HCT116 (cell line): ENCODE measurements around the gene CBX1. TPM values are rescaled to one million over a fixed set of nuclear protein-coding genes. Genes with fewer than 3 reads are reported as not detected.
"Not testable (repeated sequence)": the region's sequence is repeated elsewhere in the genome, so short reads cannot be mapped to it uniquely, and the experiment has no call there.

ENCODE experiments used
- ATAC-seq: fragments of 200-7000 bp; cut with Tn5 transposase; 2 replicates; pipeline ENCODE4 v1.9.1; 2020; ENCODE audit warnings: mild to moderate bottlenecking, moderate library complexity
- BruUV-seq: library from RNA; stranded (reverse); fragments of 400-500 nt; replicated peaks from 2 replicates; lab custom pipeline; 2021; lab: Mats Ljungman, UMichigan
- CTCF ChIA-PET: fragments of 300-600 bp; sonication (Branson Sonifier 250); formaldehyde crosslinking; loops from one replicate; lab custom pipeline; 2021; ENCODE audit warnings: antibody characterized with exemption; lab: Charles Lee
- POLR2A ChIA-PET: fragments of 300-600, 350-600 bp; sonication (Branson Sonifier 250); formaldehyde crosslinking; loops from one replicate; lab custom pipeline; 2021; ENCODE audit warnings: antibody characterized with exemption; lab: Charles Lee
- RAD21 ChIA-PET, 2 experiments: fragments of 300-600 bp; sonication (Branson Sonifier 250); formaldehyde crosslinking; loops; one replicate each; lab custom pipeline; 2023; ENCODE audit warnings: low total read pairs in 2 of 2; ENCODE audit not compliant: uncharacterized antibody in 2 of 2, unreplicated experiment in 2 of 2, low non-redundant PET in 1 of 2; lab: Charles Lee
- DNase-seq: peaks from one replicate; pipeline ENCODE4 v3.0.0-alpha.2; 2010; ENCODE audit warnings: low read depth, low spot score
- H2AFZ ChIP-seq: fragments of 200-600 bp; shearing (Covaris generic), sonication (generic); 2 replicates; pipeline ENCODE4 v1.6.1; 2017; ENCODE audit warnings: low read depth, mixed run types, mixed read lengths, antibody characterized with exemption, low read length; ENCODE audit not compliant: poor library complexity, severe bottlenecking
- H3K27ac ChIP-seq: 2 replicates; pipeline ENCODE4 v1.5.1; 2012; ENCODE audit warnings: low read depth, low read length
- H3K27me3 ChIP-seq: fragments of 200-600 bp; sonication (generic); 2 replicates; pipeline ENCODE4 v1.6.1; 2016; ENCODE audit warnings: mixed run types, low read length, mixed read lengths; ENCODE audit not compliant: insufficient read depth
- H3K36me3 ChIP-seq, 2 experiments: fragments of 200-500 bp in 1 of 2; fragments of 200-600 bp in 1 of 2; sonication (Bioruptor generic) in 1 of 2; sonication (generic) in 1 of 2; 2 replicates each; pipeline versions ENCODE4 v1.5.1 to v1.6.1; 2014 to 2016; ENCODE audit warnings: low read length in 2 of 2, inconsistent platforms in 1 of 2, mixed read lengths in 1 of 2, mixed run types in 1 of 2; ENCODE audit not compliant: insufficient read depth in 2 of 2, control insufficient read depth in 1 of 2
- H3K4me1 ChIP-seq, 2 experiments: fragments of 200-600 bp in 1 of 2; sonication (generic) in 1 of 2; 2 replicates each; pipeline versions ENCODE4 v1.5.1 to v1.6.1; 2012 to 2017; ENCODE audit warnings: low read length in 2 of 2, inconsistent platforms in 1 of 2, mild to moderate bottlenecking in 1 of 2, mixed read lengths in 1 of 2, mixed run types in 1 of 2, moderate library complexity in 1 of 2; ENCODE audit not compliant: insufficient read depth in 2 of 2, control insufficient read depth in 1 of 2
- H3K4me2 ChIP-seq: fragments of 200-600 bp; sonication (generic); 2 replicates; pipeline ENCODE4 v1.6.1; 2017; ENCODE audit warnings: mixed run types, low read length, mixed read lengths
- H3K4me3 ChIP-seq, 2 experiments: fragments of 200-600 bp in 1 of 2; sonication (generic) in 1 of 2; replicated peaks in 1 of 2; 2 replicates each; pipeline ENCODE4 v1.5.1; 2011 to 2016; ENCODE audit warnings: low read length in 2 of 2, control low read depth in 1 of 2, low read depth in 1 of 2, mild to moderate bottlenecking in 1 of 2, mixed read lengths in 1 of 2, mixed run types in 1 of 2
- H3K79me2 ChIP-seq: fragments of 200-600 bp; sonication (generic); 2 replicates; pipeline ENCODE4 v1.6.1; 2017; ENCODE audit warnings: mild to moderate bottlenecking, mixed run types, low read length, moderate library complexity, mixed read lengths; ENCODE audit not compliant: insufficient read depth
- H3K9ac ChIP-seq: fragments of 200-600 bp; sonication (generic); 2 replicates; pipeline ENCODE4 v1.6.1; 2016; ENCODE audit warnings: low read length, mixed read lengths
- H3K9me2 ChIP-seq: fragments of 200-600 bp; sonication (generic), shearing (Covaris generic); 2 replicates; pipeline ENCODE4 v1.6.1; 2017; ENCODE audit warnings: mixed run types, mild to moderate bottlenecking, moderate library complexity; ENCODE audit not compliant: insufficient read depth
- H3K9me3 ChIP-seq, 2 experiments: fragments of 200-500 bp in 1 of 2; fragments of 200-600 bp in 1 of 2; sonication (Bioruptor generic) in 1 of 2; sonication (generic) in 1 of 2; 2 replicates each; pipeline ENCODE4 v1.6.1; 2014 to 2017; ENCODE audit warnings: low read length in 2 of 2, mixed read lengths in 2 of 2, inconsistent platforms in 1 of 2, low read depth in 1 of 2, mild to moderate bottlenecking in 1 of 2, mixed run types in 1 of 2, moderate library complexity in 1 of 2; ENCODE audit not compliant: control insufficient read depth in 1 of 2, insufficient read depth in 1 of 2
- H4K20me1 ChIP-seq: fragments of 200-600 bp; sonication (generic), shearing (Covaris generic); 2 replicates; pipeline ENCODE4 v1.6.1; 2017; ENCODE audit warnings: mixed run types, mild to moderate bottlenecking, moderate library complexity; ENCODE audit not compliant: insufficient read depth
- CBX3 ChIP-seq: IDR thresholded peaks from 2 replicates; pipeline ENCODE4 v1.6.1; 2012; ENCODE audit warnings: low read depth
- ELF1 ChIP-seq: IDR thresholded peaks from 2 replicates; pipeline ENCODE4 v1.6.1; 2012; ENCODE audit warnings: low read depth, borderline replicate concordance
- JUND ChIP-seq: IDR thresholded peaks from 2 replicates; pipeline ENCODE4 v1.6.1; 2012
- RAD21 ChIP-seq: IDR thresholded peaks from 2 replicates; pipeline ENCODE4 v1.6.1; 2012; ENCODE audit warnings: low read depth, mild to moderate bottlenecking
- TCF7L2 ChIP-seq: IDR thresholded peaks from 2 replicates; pipeline ENCODE4 v1.7.0; 2011; ENCODE audit warnings: borderline replicate concordance, inconsistent platforms; ENCODE audit not compliant: insufficient read depth, insufficient read length; ENCODE audit errors: extremely low read depth
- ZNF274 ChIP-seq: fragments of 200-500 bp; sonication (Bioruptor generic); IDR thresholded peaks from 2 replicates; pipeline ENCODE4 v1.6.1; 2014; ENCODE audit warnings: mild to moderate bottlenecking, low read depth, low read length, inconsistent platforms
- intact Hi-C: fragments of 100-400 bp; cut with micrococcal nuclease; formaldehyde crosslinking; loops from 2 replicates; pipeline ENCODE4 v1.10.0; 2022
- total RNA-seq: library from RNA; stranded (reverse); gene quantifications from one replicate; pipeline ENCODE4 v1.2.1, GENCODE V29; 2021; ENCODE audit not compliant: unreplicated experiment
- TF ChIP-seq, protein P1 (sequence below), 3 experiments: fragments of 200-600 bp in 1 of 3; sonication (generic) in 1 of 3; IDR thresholded peaks in 2 of 3; conservative IDR thresholded peaks in 1 of 3; 2 replicates each; pipeline ENCODE4 v1.5.1; 2012 to 2017; ENCODE audit warnings: low read depth in 2 of 3, low read length in 2 of 3, antibody characterized with exemption in 1 of 3, borderline replicate concordance in 1 of 3, control low read depth in 1 of 3, mild to moderate bottlenecking in 1 of 3, mixed read lengths in 1 of 3, mixed run types in 1 of 3, moderate library complexity in 1 of 3; ENCODE audit not compliant: insufficient read depth in 1 of 3

CBX1 gene
- total RNA-seq, 1 experiment from 2014 or later, result 136 TPM

DNA sequence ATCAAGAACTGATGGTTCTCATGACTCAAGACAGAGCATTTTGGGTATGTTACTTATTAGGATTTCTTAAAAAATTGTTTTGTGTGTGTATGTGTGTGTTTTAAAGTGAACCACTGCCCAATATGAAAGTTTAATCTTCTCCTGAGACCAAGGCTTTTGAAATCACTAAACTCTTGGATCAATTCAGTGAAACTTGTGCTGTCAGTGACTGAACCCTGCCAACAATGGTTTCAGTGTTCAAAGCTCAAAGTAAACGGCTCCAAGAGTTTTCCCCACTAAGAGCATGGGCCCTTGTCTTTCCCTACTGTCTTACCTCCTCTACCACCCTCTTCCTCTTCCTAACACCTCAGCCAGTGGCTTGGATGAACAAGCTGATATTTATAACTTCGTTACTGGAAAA is 31.1 kb downstream of the CBX1 start (continued):
- TF ChIP-seq, protein P1, sequence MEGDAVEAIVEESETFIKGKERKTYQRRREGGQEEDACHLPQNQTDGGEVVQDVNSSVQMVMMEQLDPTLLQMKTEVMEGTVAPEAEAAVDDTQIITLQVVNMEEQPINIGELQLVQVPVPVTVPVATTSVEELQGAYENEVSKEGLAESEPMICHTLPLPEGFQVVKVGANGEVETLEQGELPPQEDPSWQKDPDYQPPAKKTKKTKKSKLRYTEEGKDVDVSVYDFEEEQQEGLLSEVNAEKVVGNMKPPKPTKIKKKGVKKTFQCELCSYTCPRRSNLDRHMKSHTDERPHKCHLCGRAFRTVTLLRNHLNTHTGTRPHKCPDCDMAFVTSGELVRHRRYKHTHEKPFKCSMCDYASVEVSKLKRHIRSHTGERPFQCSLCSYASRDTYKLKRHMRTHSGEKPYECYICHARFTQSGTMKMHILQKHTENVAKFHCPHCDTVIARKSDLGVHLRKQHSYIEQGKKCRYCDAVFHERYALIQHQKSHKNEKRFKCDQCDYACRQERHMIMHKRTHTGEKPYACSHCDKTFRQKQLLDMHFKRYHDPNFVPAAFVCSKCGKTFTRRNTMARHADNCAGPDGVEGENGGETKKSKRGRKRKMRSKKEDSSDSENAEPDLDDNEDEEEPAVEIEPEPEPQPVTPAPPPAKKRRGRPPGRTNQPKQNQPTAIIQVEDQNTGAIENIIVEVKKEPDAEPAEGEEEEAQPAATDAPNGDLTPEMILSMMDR (IDR thresholded peaks at IDR 0.05 in 2 of 3, conservative IDR thresholded peaks at IDR 0.05 in 1 of 3; ENCODE audit: borderline replicate concordance in 1 of 3, insufficient read depth in 1 of 3, low read depth in 2 of 3, low read length in 2 of 3), result no peak
- TF ChIP-seq JUND (no peak), TCF7L2 (no peak), ZNF274 (no peak), ELF1 (no peak)
- TF ChIP-seq, all 23 proteins: peak for 0

DNA sequence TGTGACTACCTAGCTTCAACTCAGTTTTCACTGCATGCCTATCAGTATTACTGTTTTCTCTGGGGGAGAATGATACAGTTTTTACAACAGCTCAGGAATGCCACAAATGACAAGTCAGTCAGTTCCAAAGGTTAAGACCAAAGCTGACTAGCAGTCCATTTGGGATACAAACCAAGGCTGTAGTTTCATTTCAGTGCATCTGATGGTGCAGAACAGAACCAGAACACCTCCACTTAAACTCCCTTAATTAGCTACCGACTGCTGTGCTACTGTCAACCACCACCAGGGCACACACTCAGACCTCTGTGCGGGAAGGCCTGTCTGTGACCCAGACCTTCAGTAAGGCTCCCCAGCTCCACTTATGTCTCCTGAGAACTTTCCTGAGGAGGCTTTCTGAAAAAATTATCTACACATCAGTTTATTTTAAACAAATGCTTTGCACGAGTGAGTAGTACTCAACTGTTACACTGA is 32.8 kb downstream of the CBX1 start:
- no peak overlapping the region for H3K4me2 ChIP-seq
- no peaks in the 10 kb centered on the region for H3K4me1 ChIP-seq
- H4K20me1 ChIP-seq, result no peaks in the 10 kb centered on the region; the same call in 1 of the 2 replicates
- no peaks in the 10 kb centered on the region for H3K27me3 ChIP-seq
- peaks cover 35 to 41% of the 10 kb centered on the region in 2 experiments for H3K36me3 ChIP-seq
- no TSS peak for BruUV-seq
- TF ChIP-seq CBX3 (no peak), RAD21 (peak; percentile 27; the same call in 1 of the 2 replicates)
- TF ChIP-seq, protein P1 (IDR thresholded peaks at IDR 0.05 in 2 of 3, conservative IDR thresholded peaks at IDR 0.05 in 1 of 3; ENCODE audit: borderline replicate concordance in 1 of 3, insufficient read depth in 1 of 3, low read depth in 2 of 3, low read length in 2 of 3), result peak in 2 of 3 experiments; percentile 64 to 66; a peak in 4 of 6 replicates
- no peaks in the 10 kb centered on the region for H3K9me2 ChIP-seq
- peaks cover 5% of the 10 kb centered on the region; the same call in 1 of the 2 replicates for H3K79me2 ChIP-seq
- H3K9ac ChIP-seq, result no peak overlapping the region
- ATAC-seq (peak; percentile 88), DNase-seq (no peak)
- no peak overlapping the region for H3K4me3 ChIP-seq
- ChIA-PET RAD21 (no interaction called here), POLR2A (interaction anchor here (1.0 to 13.2 kb wide), 2 partner anchors 19 to 42 kb away, joined by 3 to 114 read pairs; partner anchors contain the start of gene NFE2L1), CTCF (interaction anchor here (0.9 to 3.1 kb wide), 15 partner anchors 8 to 284 kb away, joined by 3 to 32 read pairs (median 4); partner anchors contain the start of gene NFE2L1)
- intact Hi-C loops, result no loop called here
- H3K27ac ChIP-seq, result no peak overlapping the region
- H2AFZ ChIP-seq, result no peak overlapping the region
- no peaks in the 10 kb centered on the region for H3K9me3 ChIP-seq

DNA sequence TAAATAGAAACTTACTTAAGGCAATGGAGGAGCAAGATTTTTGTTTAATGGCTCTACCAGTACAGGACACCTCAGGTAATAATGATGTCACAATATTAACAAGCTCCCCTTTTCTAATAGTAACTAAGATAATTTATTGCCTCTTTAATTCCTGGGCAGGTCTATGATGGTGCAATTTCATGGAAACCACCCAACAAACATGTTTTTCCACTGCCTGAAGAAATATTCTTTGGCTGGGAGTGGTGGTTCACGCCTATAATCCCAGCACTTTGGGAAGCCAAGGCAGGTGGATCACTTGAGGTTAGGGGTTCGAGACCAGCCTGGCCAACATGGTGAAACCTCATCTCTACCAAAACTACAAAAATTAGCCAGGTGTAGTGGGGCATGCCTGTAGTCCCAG is 33.5 kb downstream of the CBX1 start:
- intact Hi-C loops, H3K79me2 ChIP-seq, ATAC-seq, H3K9me3 ChIP-seq, RAD21 ChIA-PET, H3K27ac ChIP-seq, H2AFZ ChIP-seq, DNase-seq, H3K4me2 ChIP-seq, BruUV-seq, H3K9me2 ChIP-seq, H3K4me1 ChIP-seq, H4K20me1 ChIP-seq, H3K4me3 ChIP-seq, H3K27me3 ChIP-seq, H3K9ac ChIP-seq: not testable (repeated sequence)
- peaks cover 32 to 36% of the 10 kb centered on the region in 2 experiments for H3K36me3 ChIP-seq
- CTCF ChIA-PET, result interaction anchor here (0.9 to 3.1 kb wide), 12 partner anchors 9 to 121 kb away, joined by 3 to 32 read pairs (median 6); partner anchors contain the start of gene NFE2L1
- POLR2A ChIA-PET, result interaction anchor here (1.3 to 13.2 kb wide), 4 partner anchors 10 to 18 kb away, joined by 3 to 114 read pairs (median 4); partner anchors contain the start of gene NFE2L1
